22Rv1 (cell line): ENCODE results near the gene FBXW8.

ENCODE experiments used
- H3K27ac ChIP-seq: fragments of 450-650 bp; 2 replicates; pipeline ENCODE4 v1.5.1; 2017
- ZFX ChIP-seq: fragments of 450-650 bp; IDR thresholded peaks from 2 replicates; pipeline ENCODE4 v1.6.1; 2017; ENCODE audit warnings: antibody characterized with exemption, borderline replicate concordance
- TF ChIP-seq, protein P1 (sequence below): fragments of 450-650 bp; IDR thresholded peaks from 2 replicates; pipeline ENCODE4 v1.5.1; 2017; ENCODE audit warnings: mild to moderate bottlenecking

FBXW8 gene

DNA sequence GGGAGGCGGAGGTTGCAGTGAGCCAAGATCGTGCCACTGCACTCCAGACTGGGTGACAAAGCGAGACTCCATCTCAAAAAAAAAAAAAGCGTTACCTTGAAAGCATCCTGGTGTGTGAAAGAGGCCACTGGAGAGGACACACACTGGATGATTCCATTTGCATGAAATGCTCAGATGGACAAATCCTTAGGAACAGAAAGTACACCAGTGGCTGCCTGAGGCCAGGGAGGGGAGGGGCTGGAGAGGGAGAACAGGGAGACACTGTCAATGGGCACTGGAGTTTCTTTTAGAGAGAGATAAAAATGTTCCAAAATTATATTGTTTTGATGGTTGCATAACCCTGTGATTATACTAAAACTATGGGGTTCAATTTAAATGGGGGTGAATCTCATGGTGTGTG is 168.7 kb downstream of the FBXW8 start:
- no peak overlapping the region for H3K27ac ChIP-seq
- no peak for TF ChIP-seq ZFX
- TF ChIP-seq, protein P1, sequence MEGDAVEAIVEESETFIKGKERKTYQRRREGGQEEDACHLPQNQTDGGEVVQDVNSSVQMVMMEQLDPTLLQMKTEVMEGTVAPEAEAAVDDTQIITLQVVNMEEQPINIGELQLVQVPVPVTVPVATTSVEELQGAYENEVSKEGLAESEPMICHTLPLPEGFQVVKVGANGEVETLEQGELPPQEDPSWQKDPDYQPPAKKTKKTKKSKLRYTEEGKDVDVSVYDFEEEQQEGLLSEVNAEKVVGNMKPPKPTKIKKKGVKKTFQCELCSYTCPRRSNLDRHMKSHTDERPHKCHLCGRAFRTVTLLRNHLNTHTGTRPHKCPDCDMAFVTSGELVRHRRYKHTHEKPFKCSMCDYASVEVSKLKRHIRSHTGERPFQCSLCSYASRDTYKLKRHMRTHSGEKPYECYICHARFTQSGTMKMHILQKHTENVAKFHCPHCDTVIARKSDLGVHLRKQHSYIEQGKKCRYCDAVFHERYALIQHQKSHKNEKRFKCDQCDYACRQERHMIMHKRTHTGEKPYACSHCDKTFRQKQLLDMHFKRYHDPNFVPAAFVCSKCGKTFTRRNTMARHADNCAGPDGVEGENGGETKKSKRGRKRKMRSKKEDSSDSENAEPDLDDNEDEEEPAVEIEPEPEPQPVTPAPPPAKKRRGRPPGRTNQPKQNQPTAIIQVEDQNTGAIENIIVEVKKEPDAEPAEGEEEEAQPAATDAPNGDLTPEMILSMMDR = no peak

DNA sequence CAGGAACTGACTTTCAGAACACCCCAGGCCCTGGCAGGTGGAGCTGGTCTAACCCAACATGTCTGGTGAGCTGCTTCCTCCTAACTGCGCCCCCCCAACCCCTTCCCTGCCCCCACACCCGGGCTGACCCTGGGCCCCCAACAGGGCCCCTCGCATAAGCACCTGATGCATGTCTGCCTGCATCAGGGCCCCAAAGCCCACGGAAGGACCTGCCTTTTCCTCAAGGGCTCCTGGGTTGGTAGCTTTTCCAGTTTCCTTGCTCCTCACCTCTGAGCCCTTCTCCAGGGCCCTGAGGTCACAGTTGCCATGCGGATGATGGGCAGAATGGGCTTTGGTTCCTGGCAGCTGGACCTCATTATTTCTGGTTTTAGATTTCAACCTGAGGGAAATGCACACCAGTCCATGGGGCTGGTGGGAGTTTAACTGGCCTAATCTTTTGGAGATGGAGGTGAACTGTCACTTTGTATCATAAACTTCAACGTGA is 170.0 kb downstream of the FBXW8 start:
- TF ChIP-seq, protein P1 = no peak
- no peak for TF ChIP-seq ZFX
- H3K27ac ChIP-seq = no peak overlapping the region
